IPS-NIHi7 (cell line): ENCODE data around the gene SMARCD1.
"Not testable (repeated sequence)": the region's sequence is repeated elsewhere in the genome, so short reads cannot be mapped to it uniquely, and the experiment has no call there.

Experiments used
- DNase-seq: peaks from one replicate; pipeline ENCODE4 v3.0.0; 2012; ENCODE audit warnings: mixed read lengths; ENCODE audit errors: extremely low spot score

The SMARCD1 gene

GRCh38 chr12:50077099-50077498 lies 8.0 kb upstream of the SMARCD1 start:
- no peak for DNase-seq

GRCh38 chr12:50078281-50078680 lies 6.9 kb upstream of the SMARCD1 start:
- no peak for DNase-seq

- DNase-seq = no peak
These were observed 5.4 kb upstream of the SMARCD1 start for GRCh38 chr12:50079771-50080170.

GRCh38 chr12:50081096-50081808 lies 3.9 kb upstream of the SMARCD1 start:
- DNase-seq = peak; percentile 44

GRCh38 chr12:50082644-50083043 lies 2.5 kb upstream of the SMARCD1 start:
- no peak for DNase-seq

- no peak for DNase-seq
These were observed 1.8 kb upstream of the SMARCD1 start for GRCh38 chr12:50083301-50083700.

GRCh38 chr12:50084409-50084774 lies 750 bp upstream of the SMARCD1 start:
- not testable (repeated sequence) for DNase-seq

GRCh38 chr12:50085615-50086072 lies 502 bp downstream of the SMARCD1 start:
- DNase-seq = no peak

- no peak for DNase-seq
These were observed 1.0 kb downstream of the SMARCD1 start for GRCh38 chr12:50086148-50086547.

- DNase-seq = no peak
These were observed 2.0 kb downstream of the SMARCD1 start for GRCh38 chr12:50087151-50087550.

- no peak for DNase-seq
These were observed 2.9 kb downstream of the SMARCD1 start for GRCh38 chr12:50087995-50088394.

- DNase-seq = no peak
These were observed 3.6 kb downstream of the SMARCD1 start for GRCh38 chr12:50088577-50089335.

GRCh38 chr12:50089730-50090129 lies 4.6 kb downstream of the SMARCD1 start:
- no peak for DNase-seq

GRCh38 chr12:50090391-50090790 lies 5.2 kb downstream of the SMARCD1 start:
- no peak for DNase-seq

- no peak for DNase-seq
These were observed 12.8 kb downstream of the SMARCD1 start for GRCh38 chr12:50097952-50098351.

GRCh38 chr12:50099302-50100008 lies 14.3 kb downstream of the SMARCD1 start:
- no peak for DNase-seq

GRCh38 chr12:50100561-50100960 lies 15.4 kb downstream of the SMARCD1 start:
- peak; percentile 31 for DNase-seq

GRCh38 chr12:50101663-50102062 lies 16.5 kb downstream of the SMARCD1 start:
- peak; percentile 83 for DNase-seq

GRCh38 chr12:50102131-50102531 lies 17.0 kb downstream of the SMARCD1 start:
- no peak for DNase-seq

GRCh38 chr12:50102646-50103309 lies 17.6 kb downstream of the SMARCD1 start:
- DNase-seq = no peak

GRCh38 chr12:50103351-50103750 lies 18.2 kb downstream of the SMARCD1 start:
- no peak for DNase-seq

GRCh38 chr12:50103767-50104321 lies 18.7 kb downstream of the SMARCD1 start, which contains the start of gene GPD1:
GPD1 (plus strand) TSS chr12:50104008; CDS start chr12:50104051, 43 bp downstream.
- peak; percentile 56 for DNase-seq
